Measurements from ENCODE around the gene HAL.

The HAL gene

DNA sequence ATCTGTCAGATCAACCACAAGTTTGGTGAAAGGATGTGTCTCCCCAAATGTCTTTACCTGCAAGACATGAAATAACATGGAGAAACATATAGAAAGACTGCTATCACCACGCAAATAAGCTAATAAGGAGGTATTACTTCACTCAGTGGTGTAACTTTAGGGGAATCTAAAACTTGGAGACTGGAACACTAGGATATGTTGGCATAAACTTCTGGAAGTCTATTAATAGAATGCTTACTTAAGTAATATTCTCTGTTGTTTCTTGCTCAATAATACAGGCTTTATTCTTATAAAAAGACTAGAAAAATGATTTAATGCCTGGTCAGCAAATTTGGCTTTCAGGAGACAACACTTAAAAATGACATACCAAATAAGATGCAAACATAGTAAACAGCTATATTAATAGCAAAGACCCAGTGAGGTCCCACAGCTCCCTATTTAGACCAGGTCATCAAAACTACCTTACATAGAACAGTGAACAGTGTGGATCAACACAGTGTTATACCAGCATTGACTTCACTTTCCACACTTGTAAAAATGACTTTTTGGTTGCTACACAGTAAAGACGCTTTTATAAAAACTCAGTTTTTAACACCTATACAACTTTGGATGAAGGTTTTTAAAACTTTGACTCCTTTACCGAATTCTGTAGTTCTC, 18.9 kb upstream of the HAL start:
- no peak for DNase-seq

DNA sequence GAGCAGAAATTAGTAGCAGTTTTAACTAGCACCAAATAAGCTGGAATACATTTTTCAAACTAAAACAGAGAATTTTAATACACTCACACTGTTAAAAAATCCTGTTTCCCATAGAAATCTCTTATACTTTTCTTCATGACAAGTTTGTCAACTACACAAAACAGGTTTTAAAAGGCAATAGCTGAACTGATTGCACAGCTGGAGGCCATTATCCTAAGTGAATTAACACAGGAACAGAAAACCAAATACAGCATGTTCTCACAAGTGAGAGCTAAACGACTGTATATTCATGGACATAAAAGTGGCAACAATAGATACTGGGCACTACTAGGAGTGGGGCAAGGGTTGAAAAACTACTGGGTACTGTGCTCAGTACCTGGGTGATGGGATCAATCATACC, 11.6 kb upstream of the HAL start:
- peak; percentile 4 to 34 for DNase-seq

DNA sequence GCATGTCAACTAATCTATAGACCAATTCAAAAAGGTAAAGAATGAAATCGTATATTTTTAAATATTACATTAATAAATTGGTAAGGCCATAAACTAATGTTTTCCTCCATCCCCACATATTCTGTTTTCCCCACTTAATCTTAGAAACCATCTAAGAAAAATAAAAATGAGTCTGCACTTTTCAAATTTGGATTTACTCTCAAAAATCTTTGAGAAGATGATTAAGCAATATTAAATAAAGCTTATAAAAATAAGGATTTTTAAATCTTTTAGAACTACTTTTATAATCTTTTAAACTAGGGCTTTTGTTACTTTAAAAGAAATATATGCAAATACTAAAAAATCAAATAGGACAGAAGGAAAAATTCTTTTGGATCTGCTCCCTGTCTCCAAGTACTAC, 10.6 kb upstream of the HAL start:
- DNase-seq: no peak

DNA sequence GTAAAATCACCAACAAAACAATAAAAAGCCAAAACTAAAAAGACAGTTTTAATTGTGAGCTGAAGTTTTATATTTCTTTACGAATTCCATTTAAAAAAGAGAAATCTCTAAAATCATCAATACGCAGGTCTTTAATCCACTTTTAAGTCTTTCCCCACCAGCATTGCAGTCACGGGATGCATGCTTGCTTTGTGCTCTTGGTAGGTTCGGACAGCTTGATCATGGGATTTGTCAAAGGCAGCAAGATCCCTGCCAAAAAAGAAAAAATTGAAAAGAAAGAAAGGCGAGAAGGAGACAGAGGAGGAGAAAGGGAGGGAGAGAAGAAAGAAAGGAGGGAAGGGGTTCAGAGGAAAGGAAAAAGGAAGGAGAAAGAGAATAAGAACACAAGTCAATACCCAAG, 4.7 kb upstream of the HAL start:
- DNase-seq: peak in 1 of 2 experiments; percentile 4

GRCh38 chr12:95999484-95999883, 3.3 kb upstream of the HAL start:
- DNase-seq: no peak

GRCh38 chr12:95998611-95999286, 2.6 kb upstream of the HAL start:
- peak; percentile 39 to 68 for DNase-seq

DNA sequence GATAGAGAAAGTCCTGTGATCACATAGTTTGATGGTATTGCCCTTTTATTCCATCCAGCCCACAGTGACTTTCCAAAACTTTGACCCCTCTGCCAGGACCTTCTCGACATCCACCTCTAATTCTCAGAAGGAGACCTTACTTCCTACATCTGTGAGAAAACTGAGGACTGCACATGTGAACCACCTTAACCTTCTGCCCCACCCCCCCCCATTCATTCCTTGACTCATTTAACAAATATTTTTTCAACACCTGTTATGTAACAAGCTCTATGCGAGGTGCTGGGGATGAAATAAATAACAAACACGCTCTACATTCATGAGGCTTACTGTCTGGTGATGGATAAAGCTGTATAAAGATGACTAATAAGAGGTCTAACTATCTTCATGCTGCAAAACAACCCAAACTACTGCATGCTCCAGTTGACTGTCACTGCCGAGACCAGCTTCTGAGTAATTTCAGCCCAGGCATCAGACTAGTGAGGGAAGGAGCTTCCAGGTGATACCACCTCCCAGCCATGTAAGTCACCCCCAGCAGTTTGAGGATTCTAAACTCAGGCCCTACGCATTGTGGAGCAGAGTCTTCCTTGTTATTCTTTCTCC, 1.9 kb upstream of the HAL start:
- no peak for DNase-seq

DNA sequence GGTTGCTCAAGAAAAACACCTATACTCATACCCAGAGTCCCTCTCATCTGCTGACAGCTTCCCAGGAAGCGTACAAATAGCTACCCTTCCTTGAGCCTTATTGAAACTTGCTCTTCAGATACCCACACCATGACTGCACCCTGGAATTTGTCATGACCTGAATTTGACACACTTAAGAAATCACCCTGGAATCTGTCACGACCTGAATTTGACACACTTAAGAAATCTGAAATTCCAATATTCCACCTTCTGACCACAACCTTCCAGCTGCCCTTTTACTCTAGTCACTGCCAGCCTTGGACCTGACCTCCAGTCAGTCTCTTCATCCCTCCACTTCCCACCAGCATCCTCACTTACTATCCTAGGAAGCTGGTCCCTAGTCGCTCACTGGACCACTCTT, 1.1 kb upstream of the HAL start:
- DNase-seq: no peak

DNA sequence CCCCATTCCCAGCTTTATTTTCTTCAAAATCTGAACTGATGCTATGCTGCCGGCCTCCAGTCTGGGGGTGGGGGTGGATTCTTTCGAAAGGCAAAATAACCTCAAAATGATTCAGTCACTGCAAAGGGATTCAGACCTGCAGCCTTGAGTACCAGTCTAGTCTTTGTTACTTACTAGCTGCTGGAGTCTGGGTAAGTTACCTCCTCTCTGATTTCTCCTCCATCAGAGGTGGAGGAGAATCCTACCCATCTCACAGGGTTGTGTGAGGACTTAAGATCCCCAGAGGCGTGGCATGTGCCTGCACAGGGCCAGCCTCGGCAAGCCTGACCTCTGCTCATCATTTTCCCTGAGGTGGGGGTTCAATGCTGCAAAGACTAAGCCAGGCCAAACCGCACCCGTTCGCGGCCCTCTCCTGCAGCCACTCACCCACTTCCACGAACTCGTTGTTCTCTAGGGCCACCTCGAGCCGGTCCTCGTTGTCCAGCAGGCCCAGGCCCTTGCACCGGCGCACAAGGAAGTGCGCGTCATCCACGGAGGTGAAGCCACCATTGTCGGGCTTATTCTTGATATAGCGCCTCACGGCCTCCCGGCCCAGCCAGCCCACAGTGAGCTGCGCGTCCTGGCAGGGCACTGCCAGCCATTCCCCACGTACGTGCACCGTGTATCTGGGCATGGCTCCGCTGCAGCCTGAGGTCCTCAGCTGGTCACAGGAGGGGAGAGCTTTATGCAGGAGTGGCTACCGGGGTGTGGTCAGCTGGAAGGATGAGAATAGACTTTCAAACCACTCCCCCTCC, 709 bp downstream of the HAL start:
- DNase-seq: no peak

GRCh38 chr12:95994476-95994875, 1.7 kb downstream of the HAL start:
- DNase-seq: no peak

DNA sequence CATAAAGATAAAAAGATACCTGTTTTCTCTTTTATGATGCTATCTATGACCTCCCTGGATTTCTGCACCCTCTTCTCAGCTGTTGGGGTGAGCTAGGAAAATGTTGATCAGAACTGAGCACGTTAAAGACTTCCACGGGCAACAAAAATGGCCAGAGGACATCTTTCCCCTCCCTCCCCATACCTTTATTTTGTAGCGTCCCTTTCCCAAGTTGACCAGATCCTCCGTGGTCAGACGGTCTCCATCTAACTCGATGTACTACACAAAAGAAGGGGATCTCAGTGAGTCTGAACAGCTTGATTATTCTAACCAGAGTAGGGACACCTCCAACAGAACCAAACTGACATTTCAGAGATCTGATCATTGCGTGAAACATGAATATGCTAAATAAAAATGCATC, 2.2 kb downstream of the HAL start:
- no peak for DNase-seq

- no peak for DNase-seq
Observed at GRCh38 chr12:95990136-95990535, 6.0 kb downstream of the HAL start.

DNA sequence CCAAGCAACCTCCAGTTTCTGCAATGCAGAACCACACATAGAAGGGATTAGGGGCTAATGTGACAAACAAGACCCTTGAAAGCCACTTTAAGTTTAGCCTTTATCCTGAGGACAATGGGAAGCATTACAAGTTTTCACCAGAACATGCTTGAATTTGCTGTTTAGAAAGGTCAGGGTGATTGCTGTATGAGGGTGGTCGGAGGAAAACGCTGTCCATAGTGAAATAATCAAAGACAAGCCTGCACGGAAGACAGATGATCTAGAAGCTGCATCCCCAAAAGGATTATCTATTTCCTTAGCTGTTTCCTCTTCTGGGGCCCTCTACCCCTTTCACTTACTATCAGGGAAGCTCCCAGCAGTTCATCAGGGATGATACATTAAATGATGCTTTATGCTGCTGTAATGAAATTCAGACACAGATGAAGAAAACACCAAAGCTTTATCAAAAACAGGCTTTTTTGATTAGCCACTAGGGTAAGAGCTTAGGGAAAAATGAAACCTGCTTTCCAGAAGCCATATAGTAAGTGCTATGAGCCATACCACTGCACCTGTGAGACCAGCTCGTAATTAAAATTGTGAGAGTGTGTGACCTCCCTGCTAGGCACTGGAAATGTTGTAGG, 6.5 kb downstream of the HAL start:
- no peak for DNase-seq

DNA sequence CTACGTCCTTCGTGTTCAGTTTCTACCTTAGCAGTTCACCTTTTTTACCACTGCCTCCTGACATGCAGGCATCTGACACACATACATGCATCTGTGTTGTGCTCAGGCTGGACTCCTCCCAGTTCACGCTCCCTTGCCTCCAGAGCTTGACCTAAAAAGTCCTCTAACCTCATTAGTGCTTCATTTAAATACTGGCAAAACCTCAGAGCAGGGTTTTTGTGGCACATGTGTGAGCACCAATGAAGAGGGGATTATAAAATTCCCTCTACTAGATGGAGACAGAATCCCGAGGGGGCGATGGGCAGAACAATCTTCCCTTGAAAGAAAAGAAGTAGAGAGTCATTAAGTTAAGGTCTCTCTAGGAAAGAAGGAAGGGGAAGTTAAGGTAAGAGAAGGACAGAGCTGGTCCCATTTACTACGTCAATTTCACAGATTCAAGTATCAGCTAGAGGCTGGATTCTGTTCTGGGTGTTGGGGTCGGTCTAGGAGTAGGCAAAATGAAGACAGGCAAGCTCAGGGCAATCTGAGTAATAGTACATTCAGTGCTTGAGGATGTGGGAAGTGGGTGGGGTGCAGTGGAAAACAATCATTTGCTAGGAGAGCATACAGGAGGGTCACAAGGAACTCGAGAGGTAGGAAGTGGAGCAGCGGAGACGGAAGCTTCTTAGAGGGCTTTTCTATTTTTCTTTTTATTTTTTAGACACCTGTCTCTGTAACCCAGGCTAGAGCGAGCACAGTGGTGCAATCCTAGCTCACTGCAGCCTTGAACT, 7.5 kb downstream of the HAL start:
- no peak for DNase-seq

GRCh38 chr12:95986635-95987570, 9.2 kb downstream of the HAL start:
- no peak for DNase-seq

DNA sequence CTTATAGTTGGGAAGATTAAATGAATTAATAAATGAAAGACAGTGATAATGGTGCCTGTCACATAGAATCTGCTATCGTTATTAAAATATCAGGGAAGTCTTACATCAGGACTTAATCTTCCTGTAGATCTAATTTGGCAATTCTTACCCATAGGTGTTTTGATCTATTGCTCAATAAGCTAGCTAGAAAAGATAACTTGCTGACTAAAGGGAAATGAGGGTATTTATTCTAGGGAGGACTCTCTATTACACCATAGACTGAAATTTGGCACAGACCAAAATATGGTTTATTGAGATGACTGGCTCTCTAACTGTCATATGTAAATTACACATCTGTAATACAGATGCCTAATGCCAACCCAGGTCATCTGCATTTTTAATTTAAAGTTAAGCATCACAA, 11.5 kb downstream of the HAL start:
- DNase-seq: no peak

GRCh38 chr12:95982602-95983001, 13.5 kb downstream of the HAL start:
- DNase-seq: no peak

- DNase-seq: no peak
Observed at GRCh38 chr12:95980437-95980836, 15.7 kb downstream of the HAL start.

DNA sequence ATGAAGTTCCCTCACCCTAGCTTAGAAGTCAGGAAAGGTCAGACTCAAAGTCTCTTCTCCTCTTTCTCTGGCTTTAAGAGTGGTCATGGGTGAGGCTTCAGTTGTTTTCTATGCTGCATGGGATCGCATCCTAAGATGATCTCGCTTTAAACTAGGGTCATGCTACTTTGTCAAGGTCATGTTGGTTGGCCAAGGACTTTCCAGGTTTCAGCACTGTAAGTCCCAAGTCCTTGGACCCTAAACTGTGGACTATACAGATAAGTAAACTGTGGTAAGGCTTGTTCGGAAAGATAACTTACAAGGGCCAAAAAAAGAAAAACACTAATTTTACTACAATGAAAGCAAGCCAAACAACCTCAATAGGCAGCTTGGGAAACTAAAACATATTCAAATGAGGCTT, 17.4 kb downstream of the HAL start:
- DNase-seq: no peak

GRCh38 chr12:95978351-95978750, 17.8 kb downstream of the HAL start:
- DNase-seq: no peak

DNA sequence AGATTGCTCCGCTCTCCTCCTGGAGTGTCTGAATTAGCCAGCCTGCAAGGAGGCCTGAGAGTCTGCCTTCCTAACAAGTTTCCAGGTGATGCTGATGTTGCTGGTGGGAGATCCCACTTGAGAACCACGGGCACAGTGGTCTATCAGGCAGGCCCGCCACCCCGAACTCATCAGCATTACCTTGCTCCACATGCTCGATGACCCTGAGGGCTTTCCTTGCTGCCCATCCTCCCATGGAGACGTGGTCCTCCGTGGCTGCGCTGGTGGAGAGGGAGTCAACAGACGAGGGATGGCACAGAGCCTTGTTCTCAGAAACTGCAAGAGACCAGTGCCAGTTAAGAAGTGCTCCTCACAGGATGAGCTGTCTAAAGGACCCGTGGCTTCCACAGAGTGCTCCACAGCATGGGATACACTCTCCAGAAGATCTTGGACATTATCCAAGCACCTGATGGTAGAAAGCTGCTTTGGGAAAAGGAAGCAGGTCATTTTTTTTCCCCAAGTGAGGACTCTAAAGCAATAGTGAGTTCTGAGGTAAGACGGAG, 18.3 kb downstream of the HAL start:
- no peak for DNase-seq
